ENCODE measurements around the gene MKX. TPM values are rescaled to one million over a fixed set of nuclear protein-coding genes. Genes with fewer than 3 reads are reported as not detected.

Gene MKX
- total and polyA plus RNA-seq, 2 donors from 2014 or later: 1.3 TPM; not detected in 1

DNA sequence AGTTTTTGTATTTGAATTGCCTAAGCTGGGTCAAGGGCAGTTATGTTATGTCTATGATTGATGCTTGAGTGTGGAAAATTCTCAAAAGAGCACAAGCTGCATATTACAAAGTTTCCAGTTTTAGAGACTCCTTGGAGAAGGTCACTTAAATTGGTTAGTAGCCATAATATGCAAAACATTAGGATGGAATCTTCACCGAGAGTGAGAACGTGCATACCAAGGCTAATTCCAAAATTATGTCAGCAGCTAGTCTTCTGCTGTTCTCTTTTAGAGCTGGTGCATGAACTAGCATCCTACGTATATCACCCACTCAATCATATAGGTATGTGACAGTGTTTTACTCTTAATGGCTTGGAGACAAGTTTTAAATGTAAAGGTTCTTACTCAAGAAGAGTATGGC, 49.2 kb downstream of the MKX start:
- intact Hi-C loops (cut with DNase I): no loop called here

DNA sequence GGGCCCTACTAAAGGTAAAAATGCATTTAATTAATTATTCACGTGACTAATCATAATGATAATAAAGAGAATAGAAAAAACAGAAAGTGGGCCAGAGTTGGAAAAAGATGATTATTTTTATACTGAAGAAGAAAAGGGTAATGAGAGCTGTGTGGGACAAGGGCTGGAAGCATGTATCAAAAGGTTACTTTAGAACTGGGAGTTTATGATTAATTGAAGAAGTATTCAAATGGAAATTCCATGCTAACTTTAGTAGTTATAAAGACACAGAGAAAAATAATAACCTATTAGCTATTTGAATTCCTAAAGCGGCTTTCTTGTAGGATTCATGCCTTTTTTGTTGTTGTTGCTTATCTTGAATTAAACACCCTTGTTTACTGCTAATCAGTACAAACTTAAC, 49.9 kb downstream of the MKX start:
- intact Hi-C loops (cut with DNase I): no loop called here
- Histone ChIP-seq H3K27ac (ENCODE audit: low read depth in 2 of 2, low read length in 2 of 2) (no peak overlapping the region), H3K4me1 (ENCODE audit: control insufficient read depth in 2 of 3, insufficient read depth in 2 of 3, low read depth in 1 of 3, low read length in 3 of 3) (no peaks in the 10 kb centered on the region), H3K36me3 (ENCODE audit: control insufficient read depth in 2 of 3, insufficient read depth in 3 of 3, low read length in 3 of 3) (no peaks in the 10 kb centered on the region), H3K4me3 (ENCODE audit: low read length in 3 of 3) (no peak overlapping the region), H3K9me3 (ENCODE audit: control insufficient read depth in 2 of 3, insufficient read depth in 1 of 3, low read length in 3 of 3) (no peaks in the 10 kb centered on the region), H3K9ac (ENCODE audit: low read length in 3 of 3) (no peak overlapping the region), H3K27me3 (ENCODE audit: control insufficient read depth, insufficient read depth, low read length) (no peaks in the 10 kb centered on the region)
- no peak for DNase-seq
- FAIRE-seq: no peak
- TF ChIP-seq, protein P1, sequence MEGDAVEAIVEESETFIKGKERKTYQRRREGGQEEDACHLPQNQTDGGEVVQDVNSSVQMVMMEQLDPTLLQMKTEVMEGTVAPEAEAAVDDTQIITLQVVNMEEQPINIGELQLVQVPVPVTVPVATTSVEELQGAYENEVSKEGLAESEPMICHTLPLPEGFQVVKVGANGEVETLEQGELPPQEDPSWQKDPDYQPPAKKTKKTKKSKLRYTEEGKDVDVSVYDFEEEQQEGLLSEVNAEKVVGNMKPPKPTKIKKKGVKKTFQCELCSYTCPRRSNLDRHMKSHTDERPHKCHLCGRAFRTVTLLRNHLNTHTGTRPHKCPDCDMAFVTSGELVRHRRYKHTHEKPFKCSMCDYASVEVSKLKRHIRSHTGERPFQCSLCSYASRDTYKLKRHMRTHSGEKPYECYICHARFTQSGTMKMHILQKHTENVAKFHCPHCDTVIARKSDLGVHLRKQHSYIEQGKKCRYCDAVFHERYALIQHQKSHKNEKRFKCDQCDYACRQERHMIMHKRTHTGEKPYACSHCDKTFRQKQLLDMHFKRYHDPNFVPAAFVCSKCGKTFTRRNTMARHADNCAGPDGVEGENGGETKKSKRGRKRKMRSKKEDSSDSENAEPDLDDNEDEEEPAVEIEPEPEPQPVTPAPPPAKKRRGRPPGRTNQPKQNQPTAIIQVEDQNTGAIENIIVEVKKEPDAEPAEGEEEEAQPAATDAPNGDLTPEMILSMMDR (IDR thresholded peaks at IDR 0.05; ENCODE audit: borderline replicate concordance, extremely low read depth, insufficient read depth): no peak

More for the DNA sequence above, 49.2 kb downstream of the MKX start:
- no peak for FAIRE-seq
- H3K9me3 ChIP-seq (ENCODE audit: control insufficient read depth in 2 of 3, insufficient read depth in 1 of 3, low read length in 3 of 3): no peaks in the 10 kb centered on the region
- H3K9ac ChIP-seq (ENCODE audit: low read length in 3 of 3): no peak overlapping the region
- TF ChIP-seq, protein P1 (IDR thresholded peaks at IDR 0.05; ENCODE audit: borderline replicate concordance, extremely low read depth, insufficient read depth): no peak
- no peak overlapping the region for H3K4me3 ChIP-seq (ENCODE audit: low read length in 3 of 3)
- H3K36me3 ChIP-seq (ENCODE audit: control insufficient read depth in 2 of 3, insufficient read depth in 3 of 3, low read length in 3 of 3): no peaks in the 10 kb centered on the region
- H3K27me3 ChIP-seq (ENCODE audit: control insufficient read depth, insufficient read depth, low read length): no peaks in the 10 kb centered on the region
- no peaks in the 10 kb centered on the region for H3K4me1 ChIP-seq (ENCODE audit: control insufficient read depth in 2 of 3, insufficient read depth in 2 of 3, low read depth in 1 of 3, low read length in 3 of 3)
- no peak overlapping the region for H3K27ac ChIP-seq (ENCODE audit: low read depth in 2 of 2, low read length in 2 of 2)
- no peak for DNase-seq

DNA sequence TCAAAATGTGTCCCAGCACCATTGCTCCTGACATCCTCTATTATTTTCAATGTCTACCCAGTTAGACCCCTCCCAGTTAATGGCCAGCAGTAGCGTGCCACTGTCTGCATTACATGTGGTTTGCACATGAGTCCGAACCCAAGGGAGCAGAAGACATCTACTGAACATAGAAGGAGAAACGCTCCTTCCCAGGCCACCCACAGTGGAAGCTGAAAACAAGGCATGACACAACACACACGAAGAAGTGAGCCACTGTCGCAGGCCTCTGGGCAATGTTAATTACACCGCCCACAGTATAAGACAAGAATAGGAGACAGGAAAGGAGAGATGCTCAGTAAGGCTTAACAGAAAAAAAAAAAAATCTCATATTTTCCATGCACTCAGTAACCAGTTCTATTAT, 50.5 kb downstream of the MKX start:
- H3K4me3 ChIP-seq (ENCODE audit: low read length in 3 of 3): no peak overlapping the region
- H3K36me3 ChIP-seq (ENCODE audit: control insufficient read depth in 2 of 3, insufficient read depth in 3 of 3, low read length in 3 of 3): no peaks in the 10 kb centered on the region
- DNase-seq (no peak), FAIRE-seq (no peak)
- intact Hi-C loops (cut with DNase I): no loop called here
- no peaks in the 10 kb centered on the region for H3K27me3 ChIP-seq (ENCODE audit: control insufficient read depth, insufficient read depth, low read length)
- TF ChIP-seq, protein P1 (IDR thresholded peaks at IDR 0.05; ENCODE audit: borderline replicate concordance, extremely low read depth, insufficient read depth): no peak
- no peak overlapping the region for H3K27ac ChIP-seq (ENCODE audit: low read depth in 2 of 2, low read length in 2 of 2)
- H3K9ac ChIP-seq (ENCODE audit: low read length in 3 of 3): no peak overlapping the region
- no peaks in the 10 kb centered on the region for H3K9me3 ChIP-seq (ENCODE audit: control insufficient read depth in 2 of 3, insufficient read depth in 1 of 3, low read length in 3 of 3)
- no peaks in the 10 kb centered on the region for H3K4me1 ChIP-seq (ENCODE audit: control insufficient read depth in 2 of 3, insufficient read depth in 2 of 3, low read depth in 1 of 3, low read length in 3 of 3)

DNA sequence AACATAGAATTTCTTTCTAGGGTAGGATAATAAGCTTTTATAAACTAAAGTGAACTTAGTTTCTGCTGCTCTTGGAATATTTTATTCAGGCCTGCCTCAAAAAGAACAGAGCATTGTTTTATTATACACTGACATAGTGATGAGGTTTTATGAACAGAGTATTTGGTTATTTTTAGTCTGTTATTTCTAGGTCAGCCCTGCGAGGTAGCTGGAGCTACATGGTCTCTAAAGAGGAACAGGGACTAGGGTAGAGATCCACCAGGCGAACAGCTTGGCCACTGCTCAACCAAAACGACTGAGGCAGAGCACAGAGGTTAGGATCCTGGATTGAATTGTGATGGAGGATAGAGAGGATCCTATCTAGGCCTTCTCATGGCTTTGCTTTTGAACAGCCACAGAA, 53.0 kb downstream of the MKX start:
- Histone ChIP-seq H3K36me3 (ENCODE audit: control insufficient read depth in 2 of 3, insufficient read depth in 3 of 3, low read length in 3 of 3) (no peaks in the 10 kb centered on the region), H3K9me3 (ENCODE audit: control insufficient read depth in 2 of 3, insufficient read depth in 1 of 3, low read length in 3 of 3) (no peaks in the 10 kb centered on the region), H3K4me3 (ENCODE audit: low read length in 3 of 3) (no peak overlapping the region), H3K27ac (ENCODE audit: low read depth in 2 of 2, low read length in 2 of 2) (no peak overlapping the region), H3K27me3 (ENCODE audit: control insufficient read depth, insufficient read depth, low read length) (no peaks in the 10 kb centered on the region), H3K4me1 (ENCODE audit: control insufficient read depth in 2 of 3, insufficient read depth in 2 of 3, low read depth in 1 of 3, low read length in 3 of 3) (no peaks in the 10 kb centered on the region), H3K9ac (ENCODE audit: low read length in 3 of 3) (no peak overlapping the region)
- DNase-seq (no peak), FAIRE-seq (no peak)
- intact Hi-C loops (cut with DNase I): no loop called here
- TF ChIP-seq, protein P1 (IDR thresholded peaks at IDR 0.05; ENCODE audit: borderline replicate concordance, extremely low read depth, insufficient read depth): no peak
